HEK293 (cell line): ENCODE measurements around the gene CCDC61.

Source experiments
- CTCF ChIA-PET: fragments of 350-600 bp; formaldehyde crosslinking; extraction: SDS; loops from one replicate; lab custom pipeline; 2021; ENCODE audit warnings: antibody characterized with exemption; lab: Yijun Ruan, JAX
- POLR2A ChIA-PET: fragments of 300-600 bp; formaldehyde crosslinking; extraction: SDS; loops from one replicate; lab custom pipeline; 2020; ENCODE audit warnings: antibody characterized with exemption, inconsistent platforms; lab: Yijun Ruan, JAX
- H3K27ac ChIP-seq: fragments of 200-500 bp; sonication (Bioruptor generic); 2 replicates; pipeline ENCODE4 v1.5.1; 2014; ENCODE audit warnings: low read depth, low read length, control low read depth, inconsistent platforms; ENCODE audit errors: extremely low read depth
- H3K36me3 ChIP-seq, 2 experiments: fragments of 200-500 bp in 1 of 2; sonication (Bioruptor generic) in 1 of 2; 1 replicate in 1 of 2; 2 replicates in 1 of 2; pipeline ENCODE4 v1.5.1; 2014 to 2017; ENCODE audit warnings: inconsistent platforms in 2 of 2, low read length in 2 of 2; ENCODE audit not compliant: control insufficient read depth in 2 of 2, insufficient read depth in 1 of 2
- H3K4me1 ChIP-seq: fragments of 200-500 bp; sonication (Bioruptor generic); 2 replicates; pipeline ENCODE4 v1.5.1; 2014; ENCODE audit warnings: mild to moderate bottlenecking, low read length, inconsistent platforms; ENCODE audit not compliant: control insufficient read depth, insufficient read depth
- H3K4me3 ChIP-seq: 2 replicates; pipeline ENCODE4 v1.5.1; 2011; ENCODE audit warnings: low read depth, mild to moderate bottlenecking, control low read depth, low read length, moderate library complexity
- H3K9me3 ChIP-seq: fragments of 200-500 bp; sonication (Bioruptor generic); 2 replicates; pipeline ENCODE4 v1.5.1; 2014; ENCODE audit warnings: low read depth, low read length, inconsistent platforms; ENCODE audit not compliant: control insufficient read depth, insufficient read depth
- EGR2 ChIP-seq: fragments of 450-650 bp; formaldehyde crosslinking; IDR thresholded peaks from 2 replicates; pipeline ENCODE4 v1.5.1; 2016; ENCODE audit warnings: low read depth, missing biosample characterization, missing genetic modification characterization
- ELK4 ChIP-seq: IDR thresholded peaks from 2 replicates; pipeline ENCODE4 v1.6.1; 2011; ENCODE audit warnings: mild to moderate bottlenecking, low read depth, low read length, borderline replicate concordance
- GLI2 ChIP-seq: fragments of 450-650 bp; formaldehyde crosslinking; IDR thresholded peaks from 2 replicates; pipeline ENCODE4; 2017; ENCODE audit warnings: missing biosample characterization, missing genetic modification characterization, low read depth, borderline replicate concordance
- GLIS1 ChIP-seq: fragments of 450-650 bp; formaldehyde crosslinking; IDR thresholded peaks from 2 replicates; pipeline ENCODE4 v1.5.1; 2016; ENCODE audit warnings: missing biosample characterization, missing genetic modification characterization
- GLIS2 ChIP-seq: fragments of 450-650 bp; formaldehyde crosslinking; IDR thresholded peaks from 2 replicates; pipeline ENCODE4 v1.5.1; 2016; ENCODE audit warnings: missing biosample characterization, missing genetic modification characterization
- KLF9 ChIP-seq: fragments of 450-650 bp; formaldehyde crosslinking; IDR thresholded peaks from 2 replicates; pipeline ENCODE4 v1.5.1; 2016; ENCODE audit warnings: missing biosample characterization, missing genetic modification characterization, low read depth
- MEIS1 ChIP-seq: sonication (generic); formaldehyde crosslinking; IDR thresholded peaks from 2 replicates; pipeline ENCODE4 v1.8.1; 2022; ENCODE audit warnings: missing genetic modification reagents, mild to moderate bottlenecking, borderline replicate concordance
- OSR2 ChIP-seq: fragments of 450-650 bp; formaldehyde crosslinking; IDR thresholded peaks from 2 replicates; pipeline ENCODE4 v1.5.1; 2016; ENCODE audit warnings: missing biosample characterization, missing genetic modification characterization
- PBX3 ChIP-seq: sonication (generic); formaldehyde crosslinking; IDR thresholded peaks from 2 replicates; pipeline ENCODE4 v1.8.1; 2022; ENCODE audit warnings: mild to moderate bottlenecking, moderate library complexity, missing genetic modification reagents
- PRDM4 ChIP-seq: fragments of 450-650 bp; formaldehyde crosslinking; IDR thresholded peaks from 2 replicates; pipeline ENCODE4 v1.5.1; 2017; ENCODE audit warnings: missing biosample characterization, missing genetic modification characterization
- SCRT2 ChIP-seq: fragments of 450-650 bp; formaldehyde crosslinking; IDR thresholded peaks from 2 replicates; pipeline ENCODE4 v1.5.1; 2016; ENCODE audit warnings: missing biosample characterization, missing genetic modification characterization
- ZEB2 ChIP-seq: fragments of 450-650 bp; formaldehyde crosslinking; IDR thresholded peaks from 2 replicates; pipeline ENCODE4 v1.5.1; 2016; ENCODE audit warnings: missing biosample characterization, missing genetic modification characterization
- ZFHX2 ChIP-seq: fragments of 450-650 bp; formaldehyde crosslinking; conservative IDR thresholded peaks from 2 replicates; pipeline ENCODE4 v1.5.1; 2016; ENCODE audit warnings: missing biosample characterization, missing genetic modification characterization
- ZFP37 ChIP-seq: fragments of 450-650 bp; formaldehyde crosslinking; IDR thresholded peaks from 2 replicates; pipeline ENCODE4 v1.5.1; 2016; ENCODE audit warnings: missing biosample characterization, missing genetic modification characterization
- ZIC2 ChIP-seq: fragments of 450-650 bp; formaldehyde crosslinking; IDR thresholded peaks from 2 replicates; pipeline ENCODE4 v1.5.1; 2016; ENCODE audit warnings: missing biosample characterization, missing genetic modification characterization
- ZNF132 ChIP-seq: fragments of 450-650 bp; formaldehyde crosslinking; IDR thresholded peaks from 2 replicates; pipeline ENCODE4 v1.5.1; 2017; ENCODE audit warnings: missing biosample characterization, missing genetic modification characterization, borderline replicate concordance
- ZNF175 ChIP-seq: fragments of 450-650 bp; formaldehyde crosslinking; IDR thresholded peaks from 2 replicates; pipeline ENCODE4 v1.5.1; 2016; ENCODE audit warnings: missing biosample characterization, missing genetic modification characterization
- ZNF214 ChIP-seq: fragments of 450-650 bp; formaldehyde crosslinking; IDR thresholded peaks from 2 replicates; pipeline ENCODE4 v1.5.1; 2017; ENCODE audit warnings: missing biosample characterization, mild to moderate bottlenecking, missing genetic modification characterization, borderline replicate concordance
- ZNF24 ChIP-seq: fragments of 450-650 bp; formaldehyde crosslinking; IDR thresholded peaks from 2 replicates; pipeline ENCODE4 v1.5.1; 2016; ENCODE audit warnings: missing biosample characterization, missing genetic modification characterization
- ZNF248 ChIP-seq: fragments of 450-650 bp; formaldehyde crosslinking; IDR thresholded peaks from 2 replicates; pipeline ENCODE4 v1.5.1; 2017; ENCODE audit warnings: missing biosample characterization, missing genetic modification characterization
- ZNF26 ChIP-seq: fragments of 450-650 bp; formaldehyde crosslinking; IDR thresholded peaks from 2 replicates; pipeline ENCODE4 v1.5.1; 2016; ENCODE audit warnings: missing biosample characterization, missing genetic modification characterization
- ZNF391 ChIP-seq: fragments of 450-650 bp; formaldehyde crosslinking; IDR thresholded peaks from 2 replicates; pipeline ENCODE4 v1.5.1; 2016; ENCODE audit warnings: low read depth, missing biosample characterization, missing genetic modification characterization, borderline replicate concordance
- ZNF473 ChIP-seq: fragments of 450-650 bp; formaldehyde crosslinking; IDR thresholded peaks from 2 replicates; pipeline ENCODE4 v1.5.1; 2017; ENCODE audit warnings: missing biosample characterization, missing genetic modification characterization
- ZNF513 ChIP-seq: fragments of 450-650 bp; IDR thresholded peaks from 2 replicates; pipeline ENCODE4 v1.5.1; 2018; ENCODE audit warnings: missing biosample characterization, missing genetic modification characterization
- ZNF529 ChIP-seq: fragments of 450-650 bp; formaldehyde crosslinking; IDR thresholded peaks from 2 replicates; pipeline ENCODE4 v1.5.1; 2017; ENCODE audit warnings: missing genetic modification characterization, missing biosample characterization; ENCODE audit not compliant: insufficient replicate concordance
- ZSCAN16 ChIP-seq: fragments of 450-650 bp; formaldehyde crosslinking; IDR thresholded peaks from 2 replicates; pipeline ENCODE4 v1.5.1; 2016; ENCODE audit warnings: missing biosample characterization, missing genetic modification characterization

CCDC61 gene

GRCh38 chr19:46019270-46019669 is 24.0 kb downstream of the CCDC61 start (continued):
- TF ChIP-seq PBX3 (CRISPR knock-in tag) (no peak), ZNF513 (tag by site-specific recombination) (no peak), ZNF529 (tag by site-specific recombination) (no peak), GLI2 (tag by site-specific recombination) (no peak), MEIS1 (CRISPR knock-in tag) (no peak), ZNF24 (no peak)

- Histone ChIP-seq H3K9me3 (no peaks in the 10 kb centered on the region), H3K36me3 (no peaks in the 10 kb centered on the region), H3K4me1 (no peaks in the 10 kb centered on the region; the same call in 1 of the 2 replicates), H3K4me3 (no peak overlapping the region), H3K27ac (no peak overlapping the region)
- POLR2A ChIA-PET = no interaction called here
- CTCF ChIA-PET = interaction anchor here (0.6 to 21.8 kb wide), 9 partner anchors 7 to 245 kb away, joined by 3 to 625 read pairs (median 3); no protein-coding TSS in a partner anchor
- TF ChIP-seq ZEB2 (tag by site-specific recombination) (no peak), ZNF175 (tag by site-specific recombination) (no peak), KLF9 (tag by site-specific recombination) (no peak), OSR2 (tag by site-specific recombination) (0 out of 2 replicates have a peak, but pooled peaks have one; percentile 13)
These were observed 25.5 kb downstream of the CCDC61 start for GRCh38 chr19:46020819-46021125.

GRCh38 chr19:46021531-46022041 is 26.3 kb downstream of the CCDC61 start:
- no peak overlapping the region for H3K27ac ChIP-seq
- ChIA-PET POLR2A (no interaction called here), CTCF (interaction anchor here (0.6 to 21.8 kb wide), 7 partner anchors 6 to 374 kb away, joined by 3 to 625 read pairs (median 4); no protein-coding TSS in a partner anchor)
- H3K4me3 ChIP-seq = no peak overlapping the region
- no peaks in the 10 kb centered on the region; the same call in 1 of the 2 replicates for H3K9me3 ChIP-seq
- no peaks in the 10 kb centered on the region; the same call in 1 of the 2 replicates for H3K4me1 ChIP-seq
- peaks cover 0 to 5% of the 10 kb centered on the region in 2 experiments; a peak in 1 of 3 replicates for H3K36me3 ChIP-seq
- TF ChIP-seq KLF9 (tag by site-specific recombination) (peak; percentile 39), ZNF175 (tag by site-specific recombination) (no peak), ZNF214 (tag by site-specific recombination) (no peak), ZFHX2 (tag by site-specific recombination) (peak; percentile 77), ZNF26 (no peak), ZSCAN16 (no peak), ZNF473 (tag by site-specific recombination) (no peak), SCRT2 (peak; percentile 10; the same call in 1 of the 2 replicates), ZNF248 (tag by site-specific recombination) (no peak), ZNF132 (no peak), ELK4 (no peak), ZFP37 (tag by site-specific recombination) (no peak), PRDM4 (tag by site-specific recombination) (peak; percentile 37; the same call in 1 of the 2 replicates), GLIS2 (tag by site-specific recombination) (peak; percentile 52; the same call in 1 of the 2 replicates), GLIS1 (tag by site-specific recombination) (peak; percentile 81), EGR2 (tag by site-specific recombination) (peak; percentile 38; the same call in 1 of the 2 replicates), ZNF391 (tag by site-specific recombination) (no peak), ZIC2 (tag by site-specific recombination) (no peak; the same call in 1 of the 2 replicates)
